ENCODE measurements around the gene TM6SF1. TPM values are rescaled to one million over a fixed set of nuclear protein-coding genes. Genes with fewer than 3 reads are reported as not detected.

The TM6SF1 gene
- total and polyA plus RNA-seq, 8 donors, result 3.2 to 22.9 (median 4.7) TPM

DNA sequence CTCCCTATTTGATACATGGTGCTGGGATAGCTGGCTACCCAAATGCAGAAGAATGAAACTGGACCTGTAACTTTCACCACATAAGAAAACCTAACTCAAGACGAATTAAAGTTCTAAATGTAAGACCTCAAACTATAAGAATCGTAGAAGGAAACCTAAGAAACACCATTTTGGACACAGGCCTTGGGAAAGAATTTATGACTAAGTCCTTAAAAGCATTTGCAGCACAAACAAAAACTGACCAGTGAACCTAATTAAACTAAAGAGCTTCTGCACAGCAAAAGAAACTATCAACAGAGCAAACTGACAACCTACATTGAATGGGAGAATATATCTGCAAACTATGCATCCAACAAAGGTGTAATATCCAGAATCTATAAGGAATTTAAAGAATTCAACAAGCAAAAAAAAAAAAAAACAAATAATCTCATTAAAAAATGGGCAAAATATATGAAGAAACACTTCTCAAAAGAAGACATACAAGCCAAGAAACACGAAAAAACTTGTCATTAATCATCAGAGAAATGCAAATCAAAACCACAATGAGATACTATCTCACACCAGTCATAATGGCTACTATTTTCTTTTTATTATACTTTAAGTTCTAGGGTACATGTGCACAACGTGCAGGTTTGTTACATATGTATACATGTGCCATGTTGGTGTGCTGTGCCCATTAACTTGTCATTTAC is 63.2 kb downstream of the TM6SF1 start:
- Histone ChIP-seq H3K9me3 (peaks cover 0 to 18% of the 10 kb centered on the region in 2 donors), H3K4me3 (no peak overlapping the region), H3K4me1 (no peaks in the 10 kb centered on the region), H3K27me3 (no peaks in the 10 kb centered on the region), H3K36me3 (no peaks in the 10 kb centered on the region), H3K27ac (no peak overlapping the region)
- intact Hi-C loops (cut with DNase I), result no loop called here
- TF ChIP-seq, protein P1, sequence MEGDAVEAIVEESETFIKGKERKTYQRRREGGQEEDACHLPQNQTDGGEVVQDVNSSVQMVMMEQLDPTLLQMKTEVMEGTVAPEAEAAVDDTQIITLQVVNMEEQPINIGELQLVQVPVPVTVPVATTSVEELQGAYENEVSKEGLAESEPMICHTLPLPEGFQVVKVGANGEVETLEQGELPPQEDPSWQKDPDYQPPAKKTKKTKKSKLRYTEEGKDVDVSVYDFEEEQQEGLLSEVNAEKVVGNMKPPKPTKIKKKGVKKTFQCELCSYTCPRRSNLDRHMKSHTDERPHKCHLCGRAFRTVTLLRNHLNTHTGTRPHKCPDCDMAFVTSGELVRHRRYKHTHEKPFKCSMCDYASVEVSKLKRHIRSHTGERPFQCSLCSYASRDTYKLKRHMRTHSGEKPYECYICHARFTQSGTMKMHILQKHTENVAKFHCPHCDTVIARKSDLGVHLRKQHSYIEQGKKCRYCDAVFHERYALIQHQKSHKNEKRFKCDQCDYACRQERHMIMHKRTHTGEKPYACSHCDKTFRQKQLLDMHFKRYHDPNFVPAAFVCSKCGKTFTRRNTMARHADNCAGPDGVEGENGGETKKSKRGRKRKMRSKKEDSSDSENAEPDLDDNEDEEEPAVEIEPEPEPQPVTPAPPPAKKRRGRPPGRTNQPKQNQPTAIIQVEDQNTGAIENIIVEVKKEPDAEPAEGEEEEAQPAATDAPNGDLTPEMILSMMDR (IDR thresholded peaks at IDR 0.05), result no peak
- no peak for ATAC-seq
- DNase-seq, result no peak

DNA sequence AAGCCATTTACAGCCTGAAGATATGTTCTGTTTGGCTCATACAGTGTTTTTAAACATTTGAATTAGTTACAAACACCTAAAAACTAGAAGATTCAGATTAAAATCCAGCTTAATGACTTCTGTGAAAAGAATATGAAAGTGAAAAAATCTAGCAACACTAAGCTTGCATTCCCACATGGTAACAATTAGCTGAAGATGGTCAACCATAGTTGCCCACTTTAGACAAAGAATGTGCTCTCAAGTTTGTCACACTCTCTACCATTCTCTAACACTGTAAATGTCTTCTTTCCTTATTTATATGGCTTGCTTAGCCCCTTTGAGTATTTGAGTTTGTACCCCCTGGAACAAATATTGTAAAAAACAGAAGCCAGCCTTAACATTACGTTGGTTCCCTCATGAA is 67.4 kb downstream of the TM6SF1 start:
- Histone ChIP-seq H3K9me3 (no peaks in the 10 kb centered on the region), H3K4me3 (no peak overlapping the region), H3K27me3 (no peaks in the 10 kb centered on the region), H3K36me3 (no peaks in the 10 kb centered on the region), H3K27ac (no peak overlapping the region), H3K4me1 (no peaks in the 10 kb centered on the region)
- no peak for DNase-seq
- ATAC-seq, result no peak
- intact Hi-C loops (cut with DNase I), result no loop called here
- TF ChIP-seq, protein P1 (IDR thresholded peaks at IDR 0.05), result no peak

DNA sequence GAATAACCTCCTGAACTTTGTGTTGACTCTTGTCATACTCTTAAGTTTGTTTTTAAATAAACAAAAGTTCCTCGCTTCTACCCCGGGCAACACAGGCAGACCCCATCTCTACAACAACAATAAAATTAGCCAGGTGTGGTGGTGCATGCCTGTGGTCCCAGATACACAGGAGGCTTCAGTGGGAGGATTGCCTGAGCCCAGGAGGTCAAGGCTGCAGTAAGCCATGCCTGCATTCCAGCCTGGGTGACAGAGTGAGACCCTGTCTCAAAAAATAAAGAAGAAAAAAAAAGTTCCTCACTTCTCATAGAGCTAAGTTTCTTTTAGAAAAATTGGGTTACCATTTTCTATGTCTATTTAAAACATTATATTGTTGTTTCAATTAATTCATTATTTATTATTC is 70.9 kb downstream of the TM6SF1 start:
- H3K9me3 ChIP-seq, result no peaks in the 10 kb centered on the region
- no peak for ATAC-seq
- intact Hi-C loops (cut with DNase I), result no loop called here
- no peaks in the 10 kb centered on the region for H3K27me3 ChIP-seq
- H3K4me1 ChIP-seq, result no peaks in the 10 kb centered on the region
- H3K27ac ChIP-seq, result no peak overlapping the region
- no peak overlapping the region for H3K4me3 ChIP-seq
- H3K36me3 ChIP-seq, result no peaks in the 10 kb centered on the region
- DNase-seq, result no peak
- TF ChIP-seq, protein P1 (IDR thresholded peaks at IDR 0.05), result no peak

DNA sequence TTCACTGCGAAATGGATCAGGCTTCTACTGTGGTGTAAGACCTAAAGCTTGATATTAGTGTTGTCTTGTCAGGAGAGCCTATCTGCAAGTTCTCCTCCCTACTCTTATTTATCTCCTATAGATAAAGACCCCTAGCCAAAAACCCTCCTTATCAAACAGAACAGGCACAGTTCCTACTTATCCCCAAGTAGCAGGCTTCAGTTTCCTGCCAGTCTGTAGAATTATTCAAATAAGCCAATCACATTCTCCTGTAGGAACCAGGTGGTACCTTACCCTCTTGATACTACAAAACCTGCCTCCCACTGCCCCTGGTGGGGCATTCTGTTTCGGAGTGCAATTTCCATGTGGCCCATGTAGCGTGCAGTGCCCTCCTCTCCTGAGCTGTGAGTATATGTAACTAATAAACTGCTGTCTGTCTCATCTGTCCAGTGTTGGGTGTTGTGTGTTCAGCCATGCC is 71.5 kb downstream of the TM6SF1 start:
- TF ChIP-seq, protein P1 (IDR thresholded peaks at IDR 0.05), result no peak
- DNase-seq, result no peak
- H3K9me3 ChIP-seq, result no peaks in the 10 kb centered on the region
- intact Hi-C loops (cut with DNase I), result no loop called here
- H3K27ac ChIP-seq, result no peak overlapping the region
- H3K4me1 ChIP-seq, result no peaks in the 10 kb centered on the region
- no peak for ATAC-seq
- no peak overlapping the region for H3K4me3 ChIP-seq
- no peaks in the 10 kb centered on the region for H3K36me3 ChIP-seq
- no peaks in the 10 kb centered on the region for H3K27me3 ChIP-seq

DNA sequence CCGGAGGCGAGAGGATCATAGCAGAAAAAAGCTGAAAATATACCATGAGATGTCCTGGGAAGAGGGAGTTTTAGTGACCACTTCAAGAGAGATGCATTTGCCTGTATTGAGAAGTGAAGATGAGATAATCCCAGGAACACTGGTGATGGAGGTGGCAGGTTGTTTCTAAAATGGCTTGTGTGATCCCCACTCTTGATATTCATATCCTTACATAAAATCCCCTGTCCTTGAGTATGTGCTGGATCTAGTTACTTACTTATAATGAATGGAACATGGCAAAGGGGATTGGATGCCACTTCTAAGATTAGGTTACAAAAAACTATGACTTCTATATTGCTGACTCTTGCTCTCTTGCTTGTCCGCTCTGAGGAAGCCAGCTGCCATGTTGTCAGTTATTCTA is 78.1 kb downstream of the TM6SF1 start:
- intact Hi-C loops (cut with DNase I), result no loop called here
- TF ChIP-seq, protein P1 (IDR thresholded peaks at IDR 0.05), result no peak
- H3K4me1 ChIP-seq, result no peaks in the 10 kb centered on the region
- no peaks in the 10 kb centered on the region for H3K36me3 ChIP-seq
- DNase-seq, result no peak
- H3K4me3 ChIP-seq, result no peak overlapping the region
- H3K27ac ChIP-seq, result no peak overlapping the region
- H3K27me3 ChIP-seq, result no peaks in the 10 kb centered on the region
- no peak for ATAC-seq
- no peaks in the 10 kb centered on the region for H3K9me3 ChIP-seq

Small RNAs within 50 kb of the gene (microRNA-seq; reads per million reads assigned to microRNA genes)
- gene MIR4515, result 0 reads per million in 2 donors

Other genes starting within 250 kb of the TM6SF1 start
- gene HOMER2, start 154.9 kb upstream of the TM6SF1 start, total RNA-seq, result 10 to 100 TPM; 17.3 to 18.8 TPM
- gene HOMER2, start 154.9 kb upstream of the TM6SF1 start, polyA plus RNA-seq (ENCODE audit: insufficient read length in 6 of 6), result 10 to 100 TPM; 17.8 to 22.4 (median 20.0) TPM
- 10 to 100 TPM; 17.2 to 19.2 TPM for gene RAMAC, start 121.4 kb upstream of the TM6SF1 start, total RNA-seq
- gene RAMAC, start 121.4 kb upstream of the TM6SF1 start, polyA plus RNA-seq (ENCODE audit: insufficient read length in 6 of 6), result 10 to 100 TPM; 30.3 to 34.8 (median 33.3) TPM
- 10 to 100 TPM; 13.0 to 20.2 TPM for gene C15orf40, start 96.0 kb upstream of the TM6SF1 start, total RNA-seq
- gene C15orf40, start 96.0 kb upstream of the TM6SF1 start, polyA plus RNA-seq (ENCODE audit: insufficient read length in 6 of 6), result 10 to 100 TPM; 21.3 to 26.7 (median 24.3) TPM
- 10 to 100 TPM; 41.4 to 46.4 TPM for gene BTBD1, start 40.4 kb upstream of the TM6SF1 start, total RNA-seq
- gene BTBD1, start 40.4 kb upstream of the TM6SF1 start, polyA plus RNA-seq (ENCODE audit: insufficient read length in 6 of 6), result 10 to 100 TPM; 57.5 to 64.5 (median 62.7) TPM
- gene HDGFL3, start 100.2 kb downstream of the TM6SF1 start, total RNA-seq, result 10 to 100 TPM; 29.0 to 33.5 TPM
- gene HDGFL3, start 100.2 kb downstream of the TM6SF1 start, polyA plus RNA-seq (ENCODE audit: insufficient read length in 6 of 6), result 100 to 1,000 TPM in 5 of 6 donors, 10 to 100 TPM in 1; 96.6 to 112 (median 101) TPM
- gene BNC1, start 177.0 kb downstream of the TM6SF1 start, total RNA-seq, result under 1 TPM; 0.15 to 0.34 TPM
- gene BNC1, start 177.0 kb downstream of the TM6SF1 start, polyA plus RNA-seq (ENCODE audit: insufficient read length in 6 of 6), result 1 to 10 TPM in 3 of 6 donors, under 1 TPM in 3; 0.45 to 1.6 (median 1.0) TPM